Measurements from ENCODE around the gene SVIL. TPM values are rescaled to one million over a fixed set of nuclear protein-coding genes. Genes with fewer than 3 reads are reported as not detected.

Gene SVIL
- polyA plus RNA-seq, 1 donor (not counting 4 experiments of a cell fraction or from before 2014, with no cell fraction given) = 16.2 TPM

- DNase-seq (ENCODE audit: low read depth, low spot score) (no peak), FAIRE-seq (no peak)
- Histone ChIP-seq H3K36me3 (ENCODE audit: control insufficient read depth in 2 of 2, extremely low read depth in 1 of 2, insufficient read depth in 2 of 2, low read length in 2 of 2) (peaks cover 4 to 10% of the 10 kb centered on the region in 2 experiments), H3K9me1 (ENCODE audit: control insufficient read depth, extremely low read depth, insufficient read depth, low read length) (no peaks in the 10 kb centered on the region), H3K79me2 (ENCODE audit: control insufficient read depth, insufficient read depth, low read length) (peaks cover 29% of the 10 kb centered on the region), H3K27me3 (ENCODE audit: control insufficient read depth, extremely low read depth, insufficient read depth, low read length) (no peaks in the 10 kb centered on the region), H3K9me3 (ENCODE audit: control insufficient read depth, low read depth, low read length) (no peaks in the 10 kb centered on the region), H3K4me2 (ENCODE audit: control insufficient read depth, extremely low read depth, insufficient read depth, low read depth, low read length) (no peak overlapping the region), H2AFZ (ENCODE audit: control insufficient read depth, low read length) (no peak overlapping the region), H3K4me1 (ENCODE audit: control insufficient read depth, extremely low read depth, insufficient read depth, low read length) (no peaks in the 10 kb centered on the region), H3K4me3 (ENCODE audit: control insufficient read depth in 2 of 3, extremely low read depth in 1 of 3, insufficient read depth in 2 of 3, low read depth in 1 of 3, low read length in 3 of 3) (no peak overlapping the region), H3K27ac (ENCODE audit: control insufficient read depth, insufficient read depth, low read length) (no peak overlapping the region), H3K9ac (ENCODE audit: control insufficient read depth, extremely low read depth, insufficient read depth, low read length) (no peak overlapping the region), H4K20me1 (ENCODE audit: control insufficient read depth, extremely low read depth, insufficient read depth, low read length) (peaks cover 3% of the 10 kb centered on the region)
- dilution Hi-C loops (cut with MboI; ENCODE audit: extremely low pct_ligation_motif_present, low sequenced_read_pairs) = no loop called here
- no peak for TF ChIP-seq CTCF (optimal IDR thresholded peaks at IDR 0.05 in 1 of 3, IDR thresholded peaks at IDR 0.05 in 1 of 3, conservative IDR thresholded peaks at IDR 0.05 in 1 of 3; ENCODE audit: extremely low read depth in 1 of 3, insufficient read depth in 2 of 3, low read length in 3 of 3)
- TF ChIP-seq EZH2 (IDR thresholded peaks at IDR 0.05; ENCODE audit: low read length) = no peak
Observed at GRCh38 chr10:29424017-29424416, 210.8 kb downstream of the SVIL start.

GRCh38 chr10:29420744-29421143 is 214.0 kb downstream of the SVIL start:
- TF ChIP-seq EZH2 (IDR thresholded peaks at IDR 0.05; ENCODE audit: low read length) (no peak), CTCF (optimal IDR thresholded peaks at IDR 0.05 in 1 of 3, IDR thresholded peaks at IDR 0.05 in 1 of 3, conservative IDR thresholded peaks at IDR 0.05 in 1 of 3; ENCODE audit: extremely low read depth in 1 of 3, insufficient read depth in 2 of 3, low read length in 3 of 3) (no peak)
- dilution Hi-C loops (cut with MboI; ENCODE audit: extremely low pct_ligation_motif_present, low sequenced_read_pairs) = no loop called here

More at GRCh38 chr10:29420744-29421143, 214.0 kb downstream of the SVIL start:
- Histone ChIP-seq H3K27ac (ENCODE audit: control insufficient read depth, insufficient read depth, low read length) (no peak overlapping the region), H3K36me3 (ENCODE audit: control insufficient read depth in 2 of 2, extremely low read depth in 1 of 2, insufficient read depth in 2 of 2, low read length in 2 of 2) (peaks cover 0 to 10% of the 10 kb centered on the region in 2 experiments), H4K20me1 (ENCODE audit: control insufficient read depth, extremely low read depth, insufficient read depth, low read length) (peaks cover 3% of the 10 kb centered on the region), H3K9ac (ENCODE audit: control insufficient read depth, extremely low read depth, insufficient read depth, low read length) (no peak overlapping the region), H3K4me2 (ENCODE audit: control insufficient read depth, extremely low read depth, insufficient read depth, low read depth, low read length) (no peak overlapping the region), H3K4me1 (ENCODE audit: control insufficient read depth, extremely low read depth, insufficient read depth, low read length) (no peaks in the 10 kb centered on the region), H3K79me2 (ENCODE audit: control insufficient read depth, insufficient read depth, low read length) (peaks cover 51% of the 10 kb centered on the region), H3K9me3 (ENCODE audit: control insufficient read depth, low read depth, low read length) (no peaks in the 10 kb centered on the region), H3K27me3 (ENCODE audit: control insufficient read depth, extremely low read depth, insufficient read depth, low read length) (no peaks in the 10 kb centered on the region), H3K9me1 (ENCODE audit: control insufficient read depth, extremely low read depth, insufficient read depth, low read length) (no peaks in the 10 kb centered on the region), H3K4me3 (ENCODE audit: control insufficient read depth in 2 of 3, extremely low read depth in 1 of 3, insufficient read depth in 2 of 3, low read depth in 1 of 3, low read length in 3 of 3) (no peak overlapping the region), H2AFZ (ENCODE audit: control insufficient read depth, low read length) (no peak overlapping the region)
- DNase-seq (ENCODE audit: low read depth, low spot score) (no peak), FAIRE-seq (no peak)

Measured in keratinocyte (primary cell).